Activated T-cell treated with anti-CD3 and anti-CD28 coated beads for 48 hours (primary cell): ENCODE data around the gene SLC7A7.
"Not testable (repeated sequence)": the region's sequence is repeated elsewhere in the genome, so short reads cannot be mapped to it uniquely, and the experiment has no call there.

Experiments used
- DNase-seq: peaks from one replicate; pipeline ENCODE4 v3.0.0-alpha.2; 2020; ENCODE audit warnings: low read depth

The SLC7A7 gene

DNA sequence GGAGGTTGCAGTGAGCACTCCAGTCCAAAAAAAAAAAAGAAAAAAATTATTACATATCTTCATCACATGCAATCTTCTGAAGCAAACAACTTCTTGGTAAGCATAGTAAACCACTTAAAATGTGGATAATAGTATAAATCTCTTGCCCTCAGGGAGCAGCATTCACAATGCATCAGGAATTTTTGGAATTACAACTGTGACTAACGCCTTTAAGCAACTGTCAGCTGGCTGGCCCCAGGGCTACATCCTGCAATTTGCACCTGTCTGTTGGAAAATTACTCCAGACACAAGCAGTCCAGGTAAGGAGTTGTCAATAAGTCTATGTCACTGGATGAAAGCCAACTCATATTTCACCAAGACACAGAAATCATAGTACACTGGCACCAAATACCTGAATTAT lies 5.5 kb upstream of the SLC7A7 start:
- no peak for DNase-seq

DNA sequence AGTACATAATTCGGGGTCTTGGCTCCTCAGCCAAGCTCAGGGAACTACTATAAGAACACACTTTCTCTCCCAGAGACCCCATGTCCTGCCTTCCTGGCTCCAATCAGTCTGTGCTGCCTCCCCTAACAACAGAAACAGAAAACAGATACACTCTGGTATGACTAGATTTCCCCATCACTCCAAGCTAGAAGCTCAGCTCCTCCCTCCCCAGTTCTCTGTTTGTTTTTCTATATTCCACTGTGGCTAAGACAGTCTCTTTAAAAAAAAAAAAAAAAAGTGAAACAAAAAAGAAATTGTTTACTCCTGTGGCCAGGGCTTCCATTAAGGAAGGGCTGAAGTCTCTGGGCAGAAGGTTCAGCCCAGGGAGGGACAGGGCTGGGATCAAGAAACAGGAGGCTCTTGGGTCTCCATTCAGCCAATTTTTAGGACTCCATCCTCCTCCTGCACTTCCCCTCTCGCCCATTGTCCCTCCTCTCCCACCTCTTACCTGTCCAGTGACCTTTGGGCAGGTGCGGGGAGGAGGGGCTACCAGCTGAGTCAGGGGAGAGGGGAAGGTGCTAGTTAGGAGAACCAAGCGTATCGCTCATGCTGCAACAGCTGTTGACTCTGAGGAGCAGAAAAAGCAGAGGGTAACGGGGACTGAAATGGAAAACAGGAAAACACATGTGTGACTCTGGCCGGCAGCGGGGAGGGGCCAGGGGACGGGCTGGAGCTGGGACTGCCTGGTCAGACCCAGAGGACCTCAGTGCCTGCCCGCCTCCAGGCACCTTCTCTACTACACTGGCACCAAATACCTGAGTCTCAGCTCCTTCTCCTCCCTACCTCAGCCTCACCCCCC lies 4.1 kb upstream of the SLC7A7 start:
- no peak for DNase-seq

DNA sequence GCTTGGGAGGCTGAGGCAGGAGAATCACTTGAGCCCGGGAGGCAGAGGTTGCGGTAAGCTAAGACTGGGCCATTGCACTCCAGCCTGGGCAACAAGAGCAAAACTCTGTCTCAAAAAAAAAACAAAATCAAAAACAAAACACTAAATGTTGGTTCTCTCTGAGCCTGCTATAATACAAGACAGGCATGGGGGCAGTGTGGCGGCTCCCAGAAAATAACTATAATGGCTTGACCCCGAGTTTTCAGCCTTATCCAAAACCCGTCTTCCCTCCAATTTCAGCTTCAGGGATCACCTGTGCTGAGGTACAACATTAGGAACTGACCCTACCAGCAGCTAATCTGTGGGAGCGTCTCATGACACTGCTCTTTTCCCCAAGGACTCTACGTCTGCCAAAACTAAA lies 862 bp downstream of the SLC7A7 start:
- DNase-seq = no peak

DNA sequence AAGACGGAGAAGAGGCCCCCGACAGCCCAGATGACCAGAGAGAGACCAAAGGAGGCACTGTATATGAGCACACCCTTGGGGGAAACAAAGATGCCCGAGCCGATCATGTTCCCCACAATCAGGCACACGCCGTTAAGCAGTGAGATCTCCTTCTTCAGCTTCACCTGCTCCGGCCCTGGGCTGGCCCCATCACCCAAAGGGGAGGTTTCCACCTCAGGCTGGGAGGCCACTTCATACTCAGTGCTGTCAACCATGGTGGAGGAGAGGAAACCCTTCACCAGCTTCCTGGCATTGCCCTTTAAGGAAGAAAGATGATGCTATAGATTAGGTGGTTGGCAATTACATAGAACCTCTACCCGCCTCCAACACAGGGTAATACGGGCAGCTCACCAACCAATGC lies 2.1 kb downstream of the SLC7A7 start:
- no peak for DNase-seq

DNA sequence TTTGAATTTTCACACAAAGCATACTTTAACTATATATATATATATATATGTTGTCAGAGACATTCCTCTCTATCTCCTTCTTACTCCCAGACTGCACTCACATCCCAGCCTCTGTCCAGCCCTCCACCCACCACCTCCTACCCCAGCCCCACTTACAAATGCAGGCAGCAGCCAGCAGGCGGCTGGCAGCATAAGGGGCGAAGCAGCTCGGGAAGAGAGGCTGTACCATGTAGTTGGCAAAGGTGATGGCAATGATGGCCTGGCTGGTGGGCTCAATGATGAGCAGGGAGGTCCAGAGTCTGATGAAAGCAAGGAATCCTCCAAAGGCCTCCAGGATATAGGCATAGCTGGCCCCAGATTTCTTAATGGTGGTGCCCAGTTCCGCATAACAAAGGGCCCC lies 2.5 kb downstream of the SLC7A7 start:
- DNase-seq = no peak

DNA sequence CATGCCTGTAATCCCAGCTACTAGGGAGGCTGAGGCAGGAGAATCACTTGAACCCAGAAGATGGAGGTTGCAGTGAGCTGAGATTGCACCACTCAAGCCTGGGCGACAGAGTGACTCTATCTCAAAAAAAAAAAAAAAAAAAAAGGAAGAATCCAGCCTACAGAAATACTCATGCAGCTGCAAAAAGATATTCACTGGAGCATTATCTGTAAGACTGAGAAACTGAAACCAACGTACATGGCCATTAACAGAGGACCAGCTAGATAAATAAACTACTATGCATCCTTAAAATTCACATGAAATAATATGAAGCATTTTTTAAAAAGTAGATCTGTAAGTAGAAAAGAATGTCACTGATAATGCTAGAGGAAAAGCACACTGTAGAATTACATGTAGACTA lies 3.5 kb downstream of the SLC7A7 start:
- no peak for DNase-seq

DNA sequence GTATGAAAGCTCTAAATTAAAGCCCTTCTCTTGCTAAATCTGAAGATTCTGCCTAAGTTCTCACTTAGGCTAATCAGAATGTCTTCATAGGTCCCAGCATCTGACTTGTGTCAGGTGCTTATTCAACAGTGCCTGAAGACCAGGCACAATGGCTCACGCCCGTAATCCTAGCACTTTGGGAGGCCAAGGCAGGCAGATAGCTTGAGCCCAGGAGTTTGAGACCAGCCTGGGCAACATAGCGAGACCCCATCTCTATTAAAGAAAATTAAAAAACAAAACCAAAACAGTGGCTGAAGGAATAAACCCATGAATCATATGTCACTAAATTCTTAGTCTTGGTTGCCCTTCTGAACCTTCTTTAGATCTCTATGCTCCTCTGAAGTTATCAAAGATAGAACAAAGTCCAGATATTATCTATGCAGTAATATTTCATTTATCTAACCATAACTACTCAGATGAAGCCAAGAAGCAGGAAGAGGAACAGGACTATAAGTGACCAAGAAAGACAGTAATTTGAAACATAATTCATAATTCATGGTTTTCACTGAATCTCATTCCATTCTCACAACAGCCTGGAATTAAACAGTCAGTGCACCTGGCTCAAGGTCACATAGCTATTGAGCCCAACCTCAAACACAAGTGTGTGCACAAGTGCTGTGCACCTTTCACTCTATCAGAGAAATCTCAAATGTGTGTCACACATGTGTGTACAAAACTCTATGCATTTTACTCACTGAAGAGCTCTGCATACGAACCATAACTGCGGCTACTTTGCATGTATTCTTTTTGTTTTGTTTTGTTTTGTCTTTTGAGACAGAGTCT lies 6.6 kb downstream of the SLC7A7 start:
- DNase-seq = no peak

DNA sequence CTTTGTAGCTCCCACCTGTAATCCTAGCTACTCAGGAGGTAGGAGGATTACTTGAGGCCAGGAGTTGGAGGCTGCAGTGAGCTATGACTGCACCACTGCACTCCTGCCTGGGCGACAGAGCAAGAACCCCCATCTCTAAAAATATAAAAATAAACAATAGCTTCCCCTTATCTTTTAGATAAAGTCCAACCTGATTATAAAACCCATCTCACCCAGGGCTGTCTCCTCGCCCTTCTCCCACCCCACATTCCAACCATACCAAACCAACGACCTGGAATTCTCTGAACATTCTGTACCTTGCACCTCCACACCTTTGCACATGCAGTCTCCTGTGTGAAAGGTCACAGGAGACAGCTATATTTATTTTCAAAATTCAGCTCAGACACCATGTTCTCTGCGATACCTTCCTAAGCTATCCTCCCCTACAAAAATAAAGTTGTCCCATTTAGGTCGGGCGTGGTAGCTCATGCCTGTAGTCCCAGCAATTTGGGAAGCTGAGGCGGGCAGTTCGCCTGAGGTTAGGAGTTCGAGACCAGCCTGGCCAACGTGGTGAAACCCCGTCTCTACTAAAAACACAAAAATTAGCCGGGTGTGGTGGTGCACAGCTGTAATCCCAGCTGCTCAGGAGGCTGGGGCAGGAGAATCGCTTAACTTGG lies 7.7 kb downstream of the SLC7A7 start:
- no peak for DNase-seq

DNA sequence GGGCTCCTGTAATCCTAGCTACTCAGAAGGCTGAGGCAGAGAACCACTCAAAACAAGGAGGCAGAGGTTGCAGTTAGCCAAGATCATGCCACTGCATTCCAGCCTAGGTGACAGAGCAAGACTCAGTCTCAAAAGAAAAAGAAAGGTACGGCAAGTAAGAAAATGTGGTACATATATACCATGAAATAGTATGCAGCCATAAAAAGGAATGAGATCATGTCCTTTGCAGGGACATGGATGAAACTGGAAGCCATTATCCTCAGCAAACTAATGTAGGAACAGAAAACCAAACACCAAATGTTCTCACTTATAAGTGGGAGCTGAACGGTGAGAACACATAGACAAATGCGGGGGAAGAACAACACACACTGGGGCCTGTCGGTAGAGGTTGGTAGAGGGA lies 10.0 kb downstream of the SLC7A7 start:
- DNase-seq = not testable (repeated sequence)

DNA sequence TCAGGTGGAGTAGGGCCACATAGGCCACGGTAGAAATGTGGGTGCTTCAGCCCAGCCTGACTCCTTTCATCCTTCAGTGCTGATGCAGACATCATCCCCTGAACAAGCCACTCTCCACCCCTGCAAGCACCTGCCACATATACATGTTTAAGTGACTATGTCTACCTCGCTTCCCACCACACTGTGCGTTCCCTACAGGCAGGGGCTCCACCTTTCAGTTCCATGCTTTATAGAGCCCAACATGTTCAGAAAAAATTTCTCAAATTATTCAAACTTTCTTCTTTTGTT lies 11.6 kb downstream of the SLC7A7 start:
- DNase-seq = no peak

DNA sequence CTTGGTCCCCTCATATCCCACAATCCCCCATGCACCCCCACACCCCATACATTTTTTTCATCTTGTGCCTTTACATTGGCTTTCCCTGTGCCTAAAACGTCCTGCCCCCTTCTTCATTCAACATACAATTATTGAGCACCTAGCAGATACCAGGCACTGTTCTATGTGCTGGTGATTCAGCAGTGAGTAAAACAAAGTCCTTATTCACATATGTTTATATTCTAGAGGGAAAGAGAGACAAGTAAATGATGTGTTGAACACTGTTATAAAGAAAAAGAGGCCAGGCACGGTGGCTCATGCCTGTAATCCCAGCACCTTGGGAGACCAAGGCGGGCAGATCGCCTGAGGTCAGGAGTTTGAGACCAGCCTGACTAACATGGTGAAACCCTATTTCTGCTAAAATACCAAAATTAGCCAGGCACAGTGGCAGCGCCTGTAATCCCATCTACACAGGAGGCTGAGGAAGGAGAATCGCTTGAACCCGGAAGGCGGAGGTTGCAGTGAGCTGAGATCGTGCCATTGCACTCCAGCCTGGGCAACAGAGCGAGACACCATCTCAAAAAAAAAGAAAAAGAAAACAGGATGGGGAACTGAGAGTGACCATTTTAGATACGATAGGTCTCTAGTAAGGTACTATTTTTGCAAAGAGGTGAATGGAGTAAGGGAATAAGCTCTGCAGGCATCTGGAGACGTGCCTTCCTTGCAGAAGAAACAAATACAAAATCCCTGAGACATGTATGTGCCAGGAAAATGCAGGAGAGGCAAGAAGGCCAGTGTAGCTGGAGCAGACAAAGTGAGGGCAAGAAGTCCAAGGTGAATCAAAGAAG lies 12.2 kb downstream of the SLC7A7 start:
- no peak for DNase-seq

DNA sequence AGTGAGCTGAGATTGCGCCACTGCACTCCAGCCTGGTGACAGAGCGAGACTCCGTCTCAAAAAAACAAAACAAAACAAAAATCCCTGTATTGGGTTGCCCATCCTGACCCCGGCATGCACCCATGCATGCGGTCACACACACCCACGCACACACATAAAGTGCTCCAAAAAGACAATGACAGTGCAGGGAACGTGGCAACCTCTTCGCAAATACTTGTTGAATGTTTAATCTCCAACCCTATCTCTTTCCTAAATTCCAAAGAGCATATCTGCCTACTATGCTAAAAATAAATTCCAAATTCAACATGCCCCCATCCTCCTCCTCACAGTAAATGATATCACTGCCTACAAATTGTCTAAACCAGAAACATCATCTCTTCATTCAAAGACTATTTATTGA lies 13.5 kb downstream of the SLC7A7 start:
- DNase-seq = no peak

DNA sequence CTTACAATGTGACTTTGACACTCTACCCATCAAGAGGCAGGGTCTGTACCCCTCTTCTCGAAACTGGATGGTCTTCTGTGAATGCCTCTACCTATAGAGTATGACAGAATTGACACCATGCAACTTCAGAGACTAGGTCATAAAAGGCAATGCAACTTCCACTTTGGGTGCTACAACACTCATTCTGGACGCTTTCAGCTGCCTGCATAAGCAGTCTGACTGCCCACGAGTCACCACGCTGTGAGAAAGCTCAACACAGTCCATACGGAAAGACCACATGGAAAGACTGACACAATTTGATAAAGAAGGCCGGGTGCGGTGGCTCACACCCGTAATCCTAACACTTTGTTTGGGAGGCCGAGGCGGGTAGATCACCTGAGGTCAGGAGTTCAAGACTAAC lies 14.9 kb downstream of the SLC7A7 start:
- DNase-seq = no peak

DNA sequence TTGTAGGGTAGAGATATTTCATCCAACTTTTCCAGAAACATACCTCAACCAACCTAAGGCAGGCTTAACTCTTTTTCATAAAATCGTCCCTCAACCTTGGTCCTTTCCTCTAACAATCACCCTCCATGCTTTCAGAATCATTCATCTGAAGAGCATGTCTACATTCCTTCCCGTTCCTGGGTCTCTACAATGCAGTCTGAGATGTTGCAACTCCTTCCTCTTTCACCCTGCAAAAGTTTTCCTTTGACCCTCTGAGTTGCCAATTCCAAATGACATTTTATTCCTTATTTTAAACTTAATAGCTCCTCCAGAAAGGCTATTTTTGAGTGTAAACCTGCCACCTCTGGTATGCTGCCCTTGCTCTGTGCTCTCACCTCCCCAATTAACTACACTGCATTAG lies 16.7 kb downstream of the SLC7A7 start:
- no peak for DNase-seq

DNA sequence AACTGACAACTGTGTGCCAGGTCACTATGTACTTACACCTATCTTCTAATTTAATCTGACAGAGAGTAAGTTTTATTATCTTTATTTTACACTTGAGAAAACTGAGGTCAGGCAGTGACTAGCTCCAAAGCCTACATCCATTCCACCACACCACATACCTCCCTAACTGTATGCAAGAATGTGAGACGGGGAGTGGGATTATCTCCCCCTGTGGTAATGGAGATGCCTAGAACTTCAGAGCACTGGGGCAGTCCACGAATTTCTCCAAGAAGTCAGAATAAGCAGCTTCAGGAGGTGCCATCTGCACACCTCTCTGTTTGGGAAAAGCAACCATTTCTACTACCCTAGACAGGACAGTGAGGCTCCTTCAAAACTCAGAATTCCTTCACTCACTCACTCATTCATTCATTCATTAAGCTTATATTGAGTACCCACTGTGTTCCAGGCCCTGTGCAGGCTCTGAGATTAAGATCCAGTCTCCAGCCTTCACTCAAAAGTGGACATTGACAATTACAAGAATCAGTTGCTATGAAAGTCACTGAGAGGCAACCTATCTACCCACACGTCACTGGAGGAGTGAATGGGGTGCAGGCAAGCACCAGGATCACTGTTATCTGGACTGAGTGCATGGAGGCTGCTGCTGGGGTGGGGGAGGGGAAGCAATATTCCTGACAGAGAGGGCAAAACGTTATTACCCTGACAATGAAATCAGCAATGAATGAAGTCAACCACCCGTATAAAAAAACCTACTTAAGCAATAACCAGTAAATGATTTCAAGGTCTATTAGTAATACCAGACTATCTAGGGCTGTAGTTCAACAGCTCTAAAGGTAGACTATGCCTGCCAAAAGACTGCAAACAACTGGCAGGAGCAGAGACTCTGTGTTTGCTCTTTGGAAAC lies 18.0 kb downstream of the SLC7A7 start:
- DNase-seq = no peak

DNA sequence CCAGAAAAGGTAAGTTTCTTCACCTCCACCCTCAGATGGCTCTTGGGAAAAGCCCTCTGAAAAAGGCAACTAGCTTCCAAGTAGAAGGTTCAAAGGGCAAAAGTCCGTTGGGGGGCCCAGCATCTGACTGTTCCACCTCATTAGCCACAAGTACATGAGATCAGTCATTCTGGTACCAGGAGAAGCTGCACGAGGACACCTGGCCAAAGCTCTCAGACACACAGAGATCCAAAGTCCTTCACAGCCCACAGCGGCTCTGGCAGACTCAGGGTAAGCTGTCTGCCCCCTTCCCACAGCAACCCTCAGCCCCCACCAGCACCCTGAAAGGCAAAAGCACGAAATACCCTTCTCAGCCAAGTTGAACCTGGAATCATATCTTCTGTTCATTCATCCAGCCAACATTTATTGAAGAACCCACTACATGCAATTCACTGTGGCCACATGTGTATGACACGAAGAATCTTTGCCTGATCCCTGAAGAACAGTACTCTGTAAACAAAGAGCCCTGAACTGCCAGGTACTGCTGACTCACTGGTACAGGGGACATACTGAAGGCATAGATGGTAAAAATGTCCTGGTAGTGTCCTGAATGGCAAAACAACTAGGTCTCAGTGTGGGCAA lies 19.0 kb downstream of the SLC7A7 start:
- no peak for DNase-seq

DNA sequence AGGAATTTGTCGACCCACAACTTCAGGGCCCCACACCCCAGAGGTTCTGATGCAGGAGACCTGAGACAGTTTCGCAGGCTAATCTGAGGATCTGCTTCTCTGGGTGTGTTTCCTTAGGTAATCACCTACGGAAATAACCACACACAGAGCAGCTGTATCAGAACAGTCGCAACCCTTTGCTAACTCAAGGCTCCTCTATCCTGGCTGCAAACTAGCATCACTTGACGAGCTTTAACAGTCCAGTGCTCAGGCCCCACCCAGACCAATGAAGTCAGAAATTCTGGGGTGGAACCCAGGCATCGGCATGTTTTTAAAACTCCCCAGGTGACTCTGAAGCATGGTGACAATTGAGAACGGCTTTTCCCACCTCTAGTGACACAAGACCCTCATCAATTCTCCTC lies 20.7 kb downstream of the SLC7A7 start:
- DNase-seq = no peak

DNA sequence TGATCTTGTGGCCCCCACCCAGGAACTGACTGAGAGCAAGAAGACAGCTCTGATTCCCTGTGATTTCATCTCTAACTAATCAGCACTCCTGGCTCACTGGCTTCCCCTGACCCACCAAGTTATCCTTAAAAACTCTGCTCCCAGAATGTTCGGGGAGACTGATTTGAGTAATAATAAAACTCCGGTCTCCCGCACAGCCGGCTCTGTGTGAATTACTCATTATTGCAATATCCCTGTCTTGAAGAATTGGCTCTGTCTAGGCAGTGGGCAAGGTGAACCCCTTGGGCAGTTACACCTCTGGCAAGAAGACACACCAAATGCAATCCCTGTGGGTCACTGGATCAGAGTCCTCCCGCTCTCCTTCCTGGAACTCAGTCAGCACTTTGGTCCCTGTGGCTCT lies 21.3 kb downstream of the SLC7A7 start:
- no peak for DNase-seq

DNA sequence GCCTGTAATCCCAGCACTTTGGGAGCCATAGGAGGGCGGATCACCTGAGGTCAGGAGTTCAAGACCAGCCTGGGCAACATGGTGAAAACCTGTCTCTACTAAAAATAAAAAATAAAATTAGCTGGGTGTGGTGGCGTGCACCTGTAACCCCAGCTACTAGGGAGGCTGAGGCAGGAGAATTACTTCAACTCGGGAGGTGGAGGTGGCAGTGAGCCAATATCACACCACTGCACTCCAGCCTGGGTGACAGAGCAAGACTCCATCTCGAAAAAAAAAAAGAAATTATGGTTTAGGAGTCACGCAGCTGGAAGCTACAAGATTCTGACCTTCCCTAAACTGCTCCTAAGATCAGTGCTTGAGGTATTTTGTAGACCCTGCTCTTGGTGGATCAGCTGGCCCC lies 21.7 kb downstream of the SLC7A7 start:
- not testable (repeated sequence) for DNase-seq

DNA sequence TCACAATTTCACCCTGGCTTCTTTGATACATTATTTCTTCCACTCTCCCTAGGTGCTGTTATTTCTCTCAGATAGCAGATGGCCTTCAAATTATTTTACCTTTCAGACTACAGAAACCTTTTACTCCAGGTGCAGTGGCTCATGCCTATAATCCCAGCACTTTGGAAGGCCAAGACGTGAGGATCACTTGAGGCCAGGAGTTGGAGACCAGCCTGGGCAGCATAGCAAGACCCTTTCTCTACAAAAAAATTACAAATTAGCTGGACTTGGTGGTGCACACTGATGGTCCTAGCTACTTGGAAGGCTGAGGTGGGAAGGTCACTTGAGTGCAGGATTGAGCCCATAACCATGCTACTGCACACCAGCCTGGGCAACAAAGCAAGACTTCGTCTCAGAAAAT lies 23.1 kb downstream of the SLC7A7 start:
- no peak for DNase-seq

DNA sequence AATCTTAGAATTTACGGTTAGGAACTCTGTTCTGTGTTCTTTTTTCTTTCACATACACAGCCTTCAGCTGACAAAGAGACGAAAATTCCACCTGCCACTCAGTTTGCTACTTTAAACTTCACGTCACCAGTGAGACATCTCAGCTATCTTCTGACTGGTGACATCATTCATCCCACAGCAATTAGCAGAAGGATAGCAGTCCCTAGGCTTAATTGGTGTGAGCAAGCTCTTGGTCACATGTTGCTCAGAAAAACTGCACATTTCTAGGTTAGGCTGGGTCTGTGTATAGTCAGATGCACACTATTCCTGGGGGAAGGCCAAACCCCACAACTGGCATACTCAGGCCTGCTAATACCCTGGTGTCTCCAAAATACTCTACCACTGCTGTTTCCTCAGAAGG lies 23.9 kb downstream of the SLC7A7 start:
- DNase-seq = no peak
